SH-SY5Y (cell line): ENCODE results near the gene TBCCD1.

Source experiments
- GATA2 ChIP-seq: IDR thresholded peaks from 2 replicates; pipeline ENCODE4 v1.6.1; 2011; ENCODE audit warnings: mild to moderate bottlenecking, low read depth, low read length
- GATA3 ChIP-seq: IDR thresholded peaks from 2 replicates; pipeline ENCODE4 v1.6.1; 2011; ENCODE audit warnings: low read depth, mild to moderate bottlenecking, low read length, moderate library complexity

DNA sequence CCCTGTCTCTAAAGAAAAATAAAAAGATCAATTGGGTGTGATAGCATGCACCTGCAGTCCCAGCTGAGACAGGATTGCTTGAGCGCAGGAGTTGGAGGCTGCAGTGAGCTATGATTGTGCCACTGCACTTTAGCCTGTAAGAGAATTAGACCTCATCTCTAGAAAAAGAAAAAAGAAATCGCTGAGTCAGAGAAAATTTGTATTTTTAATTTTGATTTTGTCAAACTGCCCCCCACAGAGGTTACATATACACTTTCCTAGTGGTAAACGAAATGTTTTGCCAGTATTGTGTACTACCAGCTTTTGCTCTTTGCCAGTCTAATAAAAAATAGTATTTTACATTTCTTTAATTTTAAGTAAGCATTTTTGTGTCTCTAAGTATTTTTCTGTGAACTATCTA lies 17.6 kb downstream of the TBCCD1 start:
- TF ChIP-seq GATA3 (no peak), GATA2 (no peak)
